ENCODE measurements around the gene EXOG. TPM values are rescaled to one million over a fixed set of nuclear protein-coding genes. Genes with fewer than 3 reads are reported as not detected.

The EXOG gene
- total RNA-seq, 1 experiment from 2014 or later = 16.2 TPM

- CTCF ChIA-PET = interaction anchor here (2.6 kb wide), 1 partner anchor 133 kb away, joined by 10 read pairs; the partner anchor contains the start of gene XYLB
- H3K4me1 Mint-ChIP-seq (ENCODE audit: low read depth, unreplicated experiment) = no peaks in the 10 kb centered on the region
- no peak for DNase-seq
- intact Hi-C loops (cut with micrococcal nuclease; ENCODE audit: unreplicated experiment) = loop anchor here (1.0 kb wide), 1 partner anchor 133 kb away; the partner anchor contains the start of gene XYLB
- H3K4me3 Mint-ChIP-seq (ENCODE audit: unreplicated experiment) = no peak overlapping the region
- H3K9me3 Mint-ChIP-seq (ENCODE audit: unreplicated experiment) = no peaks in the 10 kb centered on the region
- no peaks in the 10 kb centered on the region for H3K9me3 ChIP-seq
- TF ChIP-seq CTCF (IDR thresholded peaks at IDR 0.05; ENCODE audit: insufficient read depth in 1 of 2, low read depth in 1 of 2, low read length in 1 of 2, severe bottlenecking in 1 of 2, unreplicated experiment in 1 of 2) = no peak
- no peak overlapping the region for H3K4me3 ChIP-seq (ENCODE audit: low read depth, low read length)
- no TSS peak for BruUV-seq (replicated peaks)
- POLR2A ChIA-PET = no interaction called here
- no peak overlapping the region for H3K27ac Mint-ChIP-seq (ENCODE audit: unreplicated experiment)
- peaks cover 5% of the 10 kb centered on the region for H3K36me3 Mint-ChIP-seq (ENCODE audit: insufficient read depth, unreplicated experiment)
- no peaks in the 10 kb centered on the region for H3K4me1 ChIP-seq
- H3K27me3 ChIP-seq (replicated peaks; ENCODE audit: control insufficient read depth, insufficient read depth, low read length) = no peaks in the 10 kb centered on the region
- peaks cover 7% of the 10 kb centered on the region for H3K36me3 ChIP-seq (ENCODE audit: control insufficient read depth, insufficient read depth, low read length)
- H3K27me3 Mint-ChIP-seq (ENCODE audit: insufficient read depth, unreplicated experiment) = no peaks in the 10 kb centered on the region
These were observed 17.2 kb upstream of the EXOG start for GRCh38 chr3:38478901-38479300.

GRCh38 chr3:38479431-38480092 is 16.6 kb upstream of the EXOG start:
- H3K36me3 Mint-ChIP-seq (ENCODE audit: insufficient read depth, unreplicated experiment) = peaks cover 5% of the 10 kb centered on the region
- H3K27me3 Mint-ChIP-seq (ENCODE audit: insufficient read depth, unreplicated experiment) = no peaks in the 10 kb centered on the region

GRCh38 chr3:38480093-38480445 is 16.1 kb upstream of the EXOG start:
- peaks cover 5% of the 10 kb centered on the region for H3K36me3 Mint-ChIP-seq (ENCODE audit: insufficient read depth, unreplicated experiment)
- intact Hi-C loops (cut with micrococcal nuclease; ENCODE audit: unreplicated experiment) = loop anchor here (1.0 to 10.0 kb wide), 2 partner anchors 26 to 85 kb away; no protein-coding TSS in a partner anchor
- no peaks in the 10 kb centered on the region for H3K27me3 ChIP-seq (replicated peaks; ENCODE audit: control insufficient read depth, insufficient read depth, low read length)
- CTCF ChIA-PET = interaction anchor here (1.0 to 2.6 kb wide), 3 partner anchors 24 to 134 kb away, joined by 4 to 10 read pairs (median 5); partner anchors contain the start of gene XYLB
- no peak overlapping the region for H3K4me3 Mint-ChIP-seq (ENCODE audit: unreplicated experiment)
- POLR2A ChIA-PET = interaction anchor here (0.6 kb wide), 1 partner anchor 68 kb away, joined by 3 read pairs; no protein-coding TSS in a partner anchor
- no peak for TF ChIP-seq CTCF (IDR thresholded peaks at IDR 0.05; ENCODE audit: insufficient read depth in 1 of 2, low read depth in 1 of 2, low read length in 1 of 2, severe bottlenecking in 1 of 2, unreplicated experiment in 1 of 2)
- DNase-seq = no peak
- H3K36me3 ChIP-seq (ENCODE audit: control insufficient read depth, insufficient read depth, low read length) = peaks cover 7% of the 10 kb centered on the region
- H3K27me3 Mint-ChIP-seq (ENCODE audit: insufficient read depth, unreplicated experiment) = no peaks in the 10 kb centered on the region
- BruUV-seq (replicated peaks) = no TSS peak
- no peaks in the 10 kb centered on the region for H3K4me1 Mint-ChIP-seq (ENCODE audit: low read depth, unreplicated experiment)
- H3K4me3 ChIP-seq (ENCODE audit: low read depth, low read length) = no peak overlapping the region
- H3K4me1 ChIP-seq = no peaks in the 10 kb centered on the region
- H3K27ac Mint-ChIP-seq (ENCODE audit: unreplicated experiment) = no peak overlapping the region
- H3K9me3 Mint-ChIP-seq (ENCODE audit: unreplicated experiment) = no peaks in the 10 kb centered on the region
- no peaks in the 10 kb centered on the region for H3K9me3 ChIP-seq

More at GRCh38 chr3:38479431-38480092, 16.6 kb upstream of the EXOG start:
- intact Hi-C loops (cut with micrococcal nuclease; ENCODE audit: unreplicated experiment) = loop anchor here (1.0 to 10.0 kb wide), 3 partner anchors 27 to 133 kb away; partner anchors contain the start of gene XYLB
- Mint-ChIP-seq H3K27ac (ENCODE audit: unreplicated experiment) (no peak overlapping the region), H3K9me3 (ENCODE audit: unreplicated experiment) (no peaks in the 10 kb centered on the region), H3K4me1 (ENCODE audit: low read depth, unreplicated experiment) (no peaks in the 10 kb centered on the region), H3K4me3 (ENCODE audit: unreplicated experiment) (no peak overlapping the region)
- ChIA-PET CTCF (interaction anchor here (1.0 to 2.6 kb wide), 3 partner anchors 24 to 133 kb away, joined by 4 to 10 read pairs (median 5); partner anchors contain the start of gene XYLB), POLR2A (interaction anchor here (0.6 kb wide), 1 partner anchor 68 kb away, joined by 3 read pairs; no protein-coding TSS in a partner anchor)
- Histone ChIP-seq H3K36me3 (ENCODE audit: control insufficient read depth, insufficient read depth, low read length) (peaks cover 7% of the 10 kb centered on the region), H3K9me3 (no peaks in the 10 kb centered on the region), H3K4me3 (ENCODE audit: low read depth, low read length) (no peak overlapping the region), H3K27me3 (replicated peaks; ENCODE audit: control insufficient read depth, insufficient read depth, low read length) (no peaks in the 10 kb centered on the region), H3K4me1 (no peaks in the 10 kb centered on the region)
- peak in 1 of 2 experiments; percentile 62 for DNase-seq
- no TSS peak for BruUV-seq (replicated peaks)
- peak; percentile 70 to 86 for TF ChIP-seq CTCF (IDR thresholded peaks at IDR 0.05; ENCODE audit: insufficient read depth in 1 of 2, low read depth in 1 of 2, low read length in 1 of 2, severe bottlenecking in 1 of 2, unreplicated experiment in 1 of 2)
